HG02759 (cell line): ENCODE results near the gene TM7SF3.
"Not testable (repeated sequence)": the region's sequence is repeated elsewhere in the genome, so short reads cannot be mapped to it uniquely, and the experiment has no call there.

ENCODE experiments used
- ATAC-seq: cut with Tn5 transposase; IDR thresholded peaks from one replicate; pipeline ENCODE4 v1.9.1; 2021; ENCODE audit warnings: mild to moderate bottlenecking, moderate library complexity; ENCODE audit not compliant: unreplicated experiment

TM7SF3 gene

GRCh38 chr12:27017163-27017823 lies 3.1 kb upstream of the TM7SF3 start:
- ATAC-seq, result not testable (repeated sequence)

GRCh38 chr12:27015730-27016076 lies 1.5 kb upstream of the TM7SF3 start:
- no peak for ATAC-seq

DNA sequence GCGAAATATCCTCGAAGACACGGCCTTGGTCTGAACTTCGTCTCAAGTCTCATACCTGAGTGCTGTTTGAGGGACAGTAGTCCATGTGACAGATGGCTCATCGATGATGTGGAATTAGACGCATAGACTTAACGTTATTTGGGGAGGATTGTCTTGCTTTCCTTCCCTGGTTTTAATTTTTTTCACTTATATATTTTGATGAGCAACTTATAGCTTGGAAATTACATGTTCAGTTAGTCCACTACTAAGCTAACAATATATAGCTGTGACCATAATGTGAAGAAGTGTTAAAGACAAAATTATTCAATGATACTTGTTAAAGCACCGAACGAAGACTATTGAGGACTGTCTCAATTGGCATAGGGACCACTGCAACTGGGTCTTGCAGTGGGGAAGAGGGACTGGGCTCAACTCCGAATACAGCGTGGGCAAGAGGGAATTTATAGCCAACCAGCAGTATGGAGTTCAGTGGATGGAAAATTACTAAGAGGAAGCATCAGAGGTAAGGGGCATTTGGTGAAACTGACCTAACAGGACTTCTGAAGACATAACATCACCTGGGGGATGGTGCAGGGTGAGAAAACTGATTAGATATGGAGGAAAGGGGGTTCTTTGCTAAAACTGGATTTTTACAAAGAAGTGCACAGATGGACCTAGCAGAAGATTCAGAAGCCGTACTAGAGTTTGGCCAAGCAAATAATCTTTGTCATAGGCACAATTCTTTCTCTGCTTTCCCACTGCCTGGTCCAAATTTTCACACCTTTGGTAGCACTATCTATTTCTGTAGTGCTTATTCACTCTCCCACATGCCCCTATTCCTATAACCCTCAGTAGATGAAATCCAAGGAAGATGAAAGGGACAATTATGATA lies 910 bp upstream of the TM7SF3 start:
- no peak for ATAC-seq

DNA sequence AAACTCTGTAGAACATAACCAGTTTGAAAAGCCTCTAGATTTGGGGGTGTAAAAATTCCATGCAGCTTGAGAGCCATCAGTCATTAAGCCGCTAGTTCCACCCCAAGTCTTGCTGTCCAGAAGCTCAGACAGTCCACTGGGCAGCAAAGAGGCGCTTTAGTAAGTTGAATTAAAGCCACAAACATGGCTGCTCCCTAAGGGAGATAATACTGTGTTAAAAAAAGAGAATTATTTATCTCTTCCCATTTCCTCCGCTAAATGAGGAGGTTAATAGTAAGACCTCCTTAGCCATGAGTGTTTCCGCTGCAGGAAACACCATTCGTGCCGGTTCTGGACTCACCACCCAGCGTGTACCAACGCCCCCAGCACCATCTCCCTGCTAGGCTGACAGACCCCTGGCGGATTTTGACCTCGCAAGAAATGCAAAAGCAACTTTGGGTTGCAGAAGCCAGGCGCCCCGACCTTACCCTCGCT lies 536 bp downstream of the TM7SF3 start:
- ATAC-seq, result peak; percentile 24

- ATAC-seq, result no peak
Measured at GRCh38 chr12:27012982-27013255, 1.3 kb downstream of the TM7SF3 start.

DNA sequence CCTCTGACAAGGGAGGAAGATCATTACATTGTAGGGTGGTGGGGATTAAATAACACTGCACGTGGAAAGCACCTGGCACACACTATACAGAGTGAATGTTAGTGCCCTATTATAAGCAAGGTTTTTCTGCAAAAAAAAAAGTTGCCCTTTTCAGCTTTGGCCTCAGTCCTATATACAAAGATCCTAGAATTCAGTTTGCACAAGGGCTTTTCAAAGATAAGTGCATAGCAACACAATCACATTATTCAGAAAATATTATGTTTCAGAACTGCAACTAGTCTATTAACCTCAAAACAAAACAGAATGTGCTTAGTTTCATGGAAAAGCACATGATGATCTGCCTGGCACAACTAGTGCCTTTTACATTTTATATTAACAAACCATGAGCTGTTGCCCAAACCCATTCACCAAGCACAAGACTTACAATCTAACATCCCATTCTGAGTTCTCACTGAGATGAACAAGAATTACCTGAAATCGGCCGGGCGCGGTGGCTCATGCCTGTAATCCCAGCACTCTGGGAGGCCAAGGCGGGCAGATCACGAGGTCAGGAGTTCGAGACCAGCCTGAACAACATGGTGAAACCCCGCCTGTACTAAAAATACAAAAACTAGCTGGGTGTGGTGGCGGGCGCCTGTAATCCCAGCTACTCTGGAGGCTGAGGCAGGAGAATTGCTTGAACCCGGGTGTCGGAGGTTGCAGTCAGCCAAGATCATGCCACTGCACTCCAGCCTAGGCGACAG lies 1.8 kb downstream of the TM7SF3 start:
- ATAC-seq, result no peak

DNA sequence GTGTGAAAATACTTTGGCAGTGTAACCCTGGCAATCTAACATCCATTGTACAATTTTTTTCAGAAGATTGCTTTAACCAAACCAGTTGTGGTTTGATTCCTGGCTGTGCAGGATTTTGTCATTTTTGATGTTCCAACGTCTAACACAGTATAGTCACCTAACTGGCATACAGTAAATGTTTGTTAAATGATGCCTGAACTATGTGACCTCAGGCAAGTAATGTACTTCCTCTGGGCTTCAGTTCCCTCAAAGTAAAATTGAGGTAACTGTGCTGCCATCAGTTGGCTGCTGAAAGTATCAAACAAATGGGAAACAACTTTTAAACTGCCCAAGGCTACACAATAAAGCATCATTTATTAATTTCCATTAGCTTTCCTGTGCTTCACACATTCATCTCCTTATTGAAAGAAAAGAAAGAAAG lies 4.3 kb downstream of the TM7SF3 start:
- no peak for ATAC-seq

- ATAC-seq, result no peak
Measured at GRCh38 chr12:27008081-27008480, 6.1 kb downstream of the TM7SF3 start.

DNA sequence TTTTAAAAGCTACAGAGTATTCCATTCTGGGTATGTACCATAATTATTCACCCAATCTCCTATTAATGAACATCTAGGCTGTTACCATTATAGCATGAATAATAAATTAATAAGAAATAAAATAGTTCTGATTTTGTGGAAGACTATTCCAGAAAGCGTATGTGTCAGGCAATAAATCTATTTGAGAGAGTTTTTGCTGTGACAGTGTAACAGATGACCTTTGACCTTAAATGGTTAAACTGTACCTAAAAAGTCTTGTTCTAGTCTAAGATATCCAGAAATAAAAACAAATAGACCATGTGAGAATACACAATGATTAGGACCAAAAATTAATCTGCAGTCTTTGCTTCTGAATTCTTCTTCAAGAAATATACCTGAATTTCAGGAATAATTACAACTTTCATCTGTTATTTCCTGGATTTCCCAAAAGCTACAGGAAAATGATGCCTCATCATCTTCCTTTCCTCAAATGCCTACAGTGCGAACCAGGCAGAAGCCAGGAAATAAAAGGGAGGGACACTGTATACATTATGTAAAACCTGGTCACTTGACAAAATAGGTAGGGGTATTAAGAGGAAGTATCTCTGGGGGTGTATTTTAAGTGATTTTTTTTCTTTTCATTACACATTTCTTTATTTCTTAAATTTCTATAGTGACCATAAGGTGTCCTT lies 7.3 kb downstream of the TM7SF3 start:
- ATAC-seq, result no peak

DNA sequence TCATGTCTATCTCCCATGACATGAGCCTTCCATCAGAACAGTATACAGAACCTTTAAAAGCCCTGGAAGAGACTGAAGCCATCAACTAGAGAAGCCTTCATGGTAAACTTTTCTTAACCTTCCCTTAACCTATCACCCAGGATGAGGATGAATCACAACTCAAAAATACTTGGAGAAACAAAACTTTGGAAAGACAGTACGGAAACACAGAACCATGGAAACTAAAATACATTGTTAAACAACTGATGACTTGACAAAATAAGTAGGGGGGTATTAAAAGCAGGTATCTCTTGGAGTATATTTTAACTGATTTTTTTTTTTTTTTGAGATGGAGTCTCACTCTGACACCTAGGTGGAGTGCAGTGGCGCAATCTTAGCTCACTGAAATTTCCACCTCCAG lies 8.7 kb downstream of the TM7SF3 start:
- no peak for ATAC-seq

GRCh38 chr12:27003421-27004381 lies 10.5 kb downstream of the TM7SF3 start:
- ATAC-seq, result no peak

- no peak for ATAC-seq
Measured at GRCh38 chr12:27002141-27002540, 12.0 kb downstream of the TM7SF3 start.

GRCh38 chr12:27001663-27002062 lies 12.5 kb downstream of the TM7SF3 start:
- no peak for ATAC-seq

GRCh38 chr12:27000961-27001360 lies 13.2 kb downstream of the TM7SF3 start:
- ATAC-seq, result no peak

- ATAC-seq, result no peak
Measured at GRCh38 chr12:26997003-26997402, 17.2 kb downstream of the TM7SF3 start.

DNA sequence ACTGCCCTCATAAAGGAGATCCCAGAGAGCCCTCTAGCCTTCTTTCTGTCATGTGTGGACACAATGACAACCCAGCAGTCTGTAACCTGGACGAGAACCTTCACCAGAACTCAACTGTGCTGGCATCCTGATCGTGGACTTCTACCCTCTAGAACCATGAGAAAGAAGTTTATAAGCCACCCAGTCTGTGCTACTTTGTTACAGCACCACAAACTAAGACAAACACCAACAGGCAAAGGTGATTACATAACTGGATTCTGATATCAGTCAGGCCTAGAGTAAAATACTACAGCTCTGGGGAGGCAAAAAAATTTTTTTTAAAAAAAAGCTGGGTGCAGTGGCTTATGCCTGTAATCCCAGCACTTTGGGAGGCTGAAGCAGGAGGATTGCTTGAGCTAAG lies 18.5 kb downstream of the TM7SF3 start:
- ATAC-seq, result no peak

DNA sequence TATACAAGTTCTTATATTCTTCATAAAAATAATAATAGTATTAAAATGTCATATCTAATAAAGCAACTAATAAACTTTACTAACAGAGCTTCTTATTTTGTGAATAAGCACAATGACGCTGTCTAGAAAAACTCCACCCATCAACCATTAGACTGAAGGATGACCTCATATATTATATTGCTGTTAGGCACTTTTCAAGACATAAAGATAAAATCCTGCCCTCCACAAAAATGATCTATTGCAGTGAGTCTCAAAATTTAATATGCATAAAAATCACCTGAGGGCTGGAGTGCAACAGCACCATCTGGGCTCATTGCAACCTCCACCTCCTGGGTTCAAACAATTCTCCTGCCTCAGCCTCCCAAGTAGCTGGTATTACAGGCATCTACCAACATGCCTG lies 20.1 kb downstream of the TM7SF3 start:
- no peak for ATAC-seq

DNA sequence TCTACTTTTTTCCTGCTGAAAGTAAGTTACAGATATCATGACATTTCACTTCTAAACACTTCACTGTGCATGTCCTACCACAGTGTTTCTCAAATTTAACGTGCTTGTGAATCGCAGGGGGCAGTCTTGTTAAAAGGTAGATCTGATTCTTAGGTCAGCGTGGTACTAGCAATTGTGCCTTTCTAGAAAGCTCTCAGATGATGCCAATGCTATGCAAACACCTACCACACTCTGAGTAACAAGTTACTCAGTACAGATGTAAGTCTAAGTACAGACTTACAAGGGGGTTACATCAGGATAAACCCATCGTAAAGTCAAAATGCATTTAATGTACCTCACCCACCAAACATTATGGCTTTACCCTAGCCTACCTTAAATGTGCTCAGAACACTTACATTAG lies 22.4 kb downstream of the TM7SF3 start:
- ATAC-seq, result no peak

DNA sequence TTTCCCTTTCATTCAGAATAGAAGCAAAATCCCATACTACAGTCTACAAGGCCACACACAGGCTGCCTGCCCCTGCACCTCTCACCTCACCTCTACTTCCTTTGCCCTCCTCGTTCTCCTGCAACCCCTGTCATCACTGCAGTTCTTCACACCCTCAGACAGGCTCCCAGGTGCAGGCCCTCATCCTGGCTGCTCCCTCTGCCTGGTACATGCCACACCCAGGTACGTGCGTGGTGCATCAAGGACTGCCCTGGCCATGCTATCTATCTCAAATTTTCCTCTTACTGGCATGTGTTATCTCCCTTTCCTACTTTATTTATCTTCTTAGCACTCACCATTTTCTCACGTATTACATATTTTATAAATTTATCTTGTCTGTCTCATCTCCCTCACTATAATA lies 24.3 kb downstream of the TM7SF3 start:
- no peak for ATAC-seq

GRCh38 chr12:26988703-26989102 lies 25.5 kb downstream of the TM7SF3 start:
- no peak for ATAC-seq
